Mesendoderm (in vitro differentiated cells): Measurements from ENCODE around the gene PARD3.
"Not testable (repeated sequence)": the region's sequence is repeated elsewhere in the genome, so short reads cannot be mapped to it uniquely, and the experiment has no call there.

Experiments
- DNase-seq: peaks from one replicate; pipeline ENCODE4 v3.0.0; 2013
- H2AK5ac ChIP-seq: 2 replicates; pipeline ENCODE4 v1.6.1; 2013; ENCODE audit warnings: low read length, inconsistent platforms
- H2BK120ac ChIP-seq: 2 replicates; pipeline ENCODE4 v1.6.1; 2013; ENCODE audit warnings: low read depth, mild to moderate bottlenecking, low read length, moderate library complexity, mixed read lengths
- H2BK15ac ChIP-seq: replicated peaks from 2 replicates; pipeline ENCODE4 v1.6.1; 2013; ENCODE audit warnings: low read depth, mild to moderate bottlenecking, moderate library complexity
- H2BK5ac ChIP-seq: 2 replicates; pipeline ENCODE4 v1.6.1; 2013; ENCODE audit warnings: low read length, inconsistent platforms
- H3K18ac ChIP-seq: 2 replicates; pipeline ENCODE4 v1.6.1; 2013; ENCODE audit warnings: mild to moderate bottlenecking, low read length, mixed read lengths
- H3K23ac ChIP-seq: one replicate; pipeline ENCODE4 v1.6.1; 2013; ENCODE audit warnings: low read length
- H3K27ac ChIP-seq: 2 replicates; pipeline ENCODE4 v1.5.1; 2013; ENCODE audit warnings: low read depth, mild to moderate bottlenecking, inconsistent platforms, low read length, moderate library complexity
- H3K27me3 ChIP-seq: 2 replicates; pipeline ENCODE4 v1.6.1; 2013; ENCODE audit warnings: low read length, control low read depth, mild to moderate bottlenecking, inconsistent platforms; ENCODE audit not compliant: insufficient read depth, poor library complexity
- H3K36me3 ChIP-seq: 2 replicates; pipeline ENCODE4 v1.6.1; 2013; ENCODE audit warnings: low read length, inconsistent platforms; ENCODE audit not compliant: control insufficient read depth, insufficient read depth
- H3K4ac ChIP-seq: one replicate; pipeline ENCODE4 v1.6.1; 2013; ENCODE audit warnings: low read depth, mild to moderate bottlenecking, low read length, moderate library complexity
- H3K4me1 ChIP-seq: 2 replicates; pipeline ENCODE4 v1.6.1; 2013; ENCODE audit warnings: low read depth, low read length, inconsistent platforms; ENCODE audit not compliant: control insufficient read depth
- H3K4me2 ChIP-seq: 2 replicates; pipeline ENCODE4 v1.6.1; 2013; ENCODE audit warnings: low read length
- H3K4me3 ChIP-seq: 2 replicates; pipeline ENCODE4 v1.5.1; 2013; ENCODE audit warnings: mild to moderate bottlenecking, low read length
- H3K56ac ChIP-seq: one replicate; pipeline ENCODE4 v1.6.1; 2013; ENCODE audit warnings: low read length
- H3K79me1 ChIP-seq: 2 replicates; pipeline ENCODE4 v1.6.1; 2013; ENCODE audit warnings: low read length, inconsistent platforms
- H3K79me2 ChIP-seq: 2 replicates; pipeline ENCODE4 v1.6.1; 2013; ENCODE audit warnings: mild to moderate bottlenecking, low read length; ENCODE audit not compliant: control insufficient read depth, insufficient read depth
- H3K9ac ChIP-seq: 2 replicates; pipeline ENCODE4 v1.6.1; 2013; ENCODE audit warnings: low read length, inconsistent platforms
- H4K5ac ChIP-seq: one replicate; pipeline ENCODE4 v1.6.1; 2013; ENCODE audit warnings: low read length
- H4K8ac ChIP-seq: one replicate; pipeline ENCODE4 v1.6.1; 2013; ENCODE audit warnings: low read depth, mild to moderate bottlenecking, control low read depth, low read length, moderate library complexity
- WGBS: extraction: QIAGEN DNeasy Blood & Tissue Kit; methylation state at CpG from one replicate; pipeline ENCODE4 v1.1.7; 2013; ENCODE audit warnings: low lambda C conversion rate, missing lambda C conversion rate; ENCODE audit not compliant: insufficient coverage; ENCODE audit errors: extremely low coverage; 5-methylcytosine and 5-hydroxymethylcytosine counted together

Gene PARD3

GRCh38 chr10:34644815-34645214 lies 170.3 kb downstream of the PARD3 start:
- not testable (repeated sequence) for H3K56ac ChIP-seq, H3K4me2 ChIP-seq, H2BK120ac ChIP-seq, H3K36me3 ChIP-seq, H2BK5ac ChIP-seq, H2AK5ac ChIP-seq, H4K8ac ChIP-seq, H3K23ac ChIP-seq, H3K9ac ChIP-seq, H3K18ac ChIP-seq, H3K27me3 ChIP-seq, H3K4ac ChIP-seq, H2BK15ac ChIP-seq, H3K27ac ChIP-seq, H4K5ac ChIP-seq, H3K4me3 ChIP-seq, DNase-seq
- Histone ChIP-seq H3K79me1 (peaks cover 30% of the 10 kb centered on the region), H3K79me2 (peaks cover 17% of the 10 kb centered on the region), H3K4me1 (peaks cover 11% of the 10 kb centered on the region)
- WGBS, result no CpG with 5 or more reads among the region's 3 CpGs

GRCh38 chr10:34644224-34644623 lies 170.9 kb downstream of the PARD3 start:
- no peak overlapping the region for H3K4me2 ChIP-seq
- no peak overlapping the region for H3K18ac ChIP-seq
- no peak overlapping the region for H3K23ac ChIP-seq
- H3K4ac ChIP-seq, result no peak overlapping the region
- H2BK5ac ChIP-seq, result no peak overlapping the region
- no peaks in the 10 kb centered on the region for H3K36me3 ChIP-seq
- no peak overlapping the region for H3K9ac ChIP-seq
- no peak overlapping the region for H3K27ac ChIP-seq
- no peak for DNase-seq
- H4K5ac ChIP-seq, result no peak overlapping the region
- no CpG with 5 or more reads among the region's 3 CpGs for WGBS
- H2BK120ac ChIP-seq, result no peak overlapping the region
- no peak overlapping the region for H2AK5ac ChIP-seq
- H3K27me3 ChIP-seq, result no peaks in the 10 kb centered on the region
- peaks cover 28% of the 10 kb centered on the region for H3K79me1 ChIP-seq
- no peak overlapping the region for H3K56ac ChIP-seq
- H4K8ac ChIP-seq, result no peak overlapping the region
- peaks cover 9% of the 10 kb centered on the region for H3K4me1 ChIP-seq
- peaks cover 14% of the 10 kb centered on the region for H3K79me2 ChIP-seq
- H2BK15ac ChIP-seq, result no peak overlapping the region
- H3K4me3 ChIP-seq, result no peak overlapping the region

- H3K36me3 ChIP-seq, result no peaks in the 10 kb centered on the region
- no CpG with 5 or more reads among the region's 5 CpGs for WGBS
- H2AK5ac ChIP-seq, result no peak overlapping the region
- H3K4me2 ChIP-seq, result no peak overlapping the region
- H3K79me1 ChIP-seq, result peaks cover 25% of the 10 kb centered on the region
- no peak overlapping the region for H3K18ac ChIP-seq
- no peak overlapping the region for H2BK15ac ChIP-seq
- H3K27ac ChIP-seq, result no peak overlapping the region
- H3K4me3 ChIP-seq, result no peak overlapping the region
- no peak overlapping the region for H4K5ac ChIP-seq
- no peak overlapping the region for H2BK5ac ChIP-seq
- H3K9ac ChIP-seq, result no peak overlapping the region
- H3K23ac ChIP-seq, result no peak overlapping the region
- no peak overlapping the region for H4K8ac ChIP-seq
- H3K79me2 ChIP-seq, result peaks cover 13% of the 10 kb centered on the region
- H3K56ac ChIP-seq, result no peak overlapping the region
- H2BK120ac ChIP-seq, result no peak overlapping the region
- no peak overlapping the region for H3K4ac ChIP-seq
- peaks cover 3% of the 10 kb centered on the region for H3K4me1 ChIP-seq
- no peak for DNase-seq
- no peaks in the 10 kb centered on the region for H3K27me3 ChIP-seq
Measured at GRCh38 chr10:34643620-34644019, 171.5 kb downstream of the PARD3 start.

- Histone ChIP-seq H3K18ac (no peak overlapping the region), H3K9ac (no peak overlapping the region)
Measured at GRCh38 chr10:34641913-34642558, 173.1 kb downstream of the PARD3 start.

GRCh38 chr10:34641147-34641912 lies 173.8 kb downstream of the PARD3 start:
- peaks cover 22% of the 10 kb centered on the region for H3K79me1 ChIP-seq
- no peaks in the 10 kb centered on the region for H3K4me1 ChIP-seq
- no peak overlapping the region for H3K9ac ChIP-seq
- no peak overlapping the region for H2BK120ac ChIP-seq
- WGBS, result no CpG with 5 or more reads among the region's 18 CpGs
- H3K4me3 ChIP-seq, result no peak overlapping the region
- H3K23ac ChIP-seq, result no peak overlapping the region
- H3K56ac ChIP-seq, result peak overlapping the region; percentile 38
- no peak overlapping the region for H3K18ac ChIP-seq
- no peaks in the 10 kb centered on the region for H3K27me3 ChIP-seq
- no peaks in the 10 kb centered on the region for H3K36me3 ChIP-seq
- no peak overlapping the region for H2AK5ac ChIP-seq
- no peak overlapping the region for H3K27ac ChIP-seq
- no peak overlapping the region for H3K4ac ChIP-seq
- H3K4me2 ChIP-seq, result no peak overlapping the region
- H4K8ac ChIP-seq, result no peak overlapping the region
- H2BK5ac ChIP-seq, result no peak overlapping the region
- no peak overlapping the region for H4K5ac ChIP-seq
- DNase-seq, result no peak
- H3K79me2 ChIP-seq, result peaks cover 6% of the 10 kb centered on the region
- H2BK15ac ChIP-seq, result no peak overlapping the region

More at GRCh38 chr10:34641913-34642558, 173.1 kb downstream of the PARD3 start:
- H3K23ac ChIP-seq, result no peak overlapping the region
- peaks cover 7% of the 10 kb centered on the region for H3K79me2 ChIP-seq
- H3K27ac ChIP-seq, result no peak overlapping the region
- H2BK5ac ChIP-seq, result no peak overlapping the region
- no peaks in the 10 kb centered on the region for H3K27me3 ChIP-seq
- H2BK15ac ChIP-seq, result no peak overlapping the region
- no peak for DNase-seq
- H3K4ac ChIP-seq, result no peak overlapping the region
- H3K56ac ChIP-seq, result peak overlapping the region; percentile 38
- no peak overlapping the region for H3K4me3 ChIP-seq
- WGBS, result no CpG with 5 or more reads among the region's 12 CpGs
- peaks cover 20% of the 10 kb centered on the region for H3K79me1 ChIP-seq
- H3K4me2 ChIP-seq, result no peak overlapping the region
- no peak overlapping the region for H4K5ac ChIP-seq
- no peak overlapping the region for H2BK120ac ChIP-seq
- no peak overlapping the region for H2AK5ac ChIP-seq
- no peak overlapping the region for H4K8ac ChIP-seq
- no peaks in the 10 kb centered on the region for H3K4me1 ChIP-seq
- no peaks in the 10 kb centered on the region for H3K36me3 ChIP-seq
